GM18873 (cell line): ENCODE data around the gene MAP2K6.

Experiments
- ATAC-seq: cut with Tn5 transposase; IDR thresholded peaks from one replicate; pipeline ENCODE4 v1.9.1; 2021; ENCODE audit warnings: mild to moderate bottlenecking, moderate library complexity, moderate number of reproducible peaks; ENCODE audit not compliant: unreplicated experiment, low FRiP score

The MAP2K6 gene

GRCh38 chr17:69597898-69598692, 183.6 kb downstream of the MAP2K6 start:
- no peak for ATAC-seq

- ATAC-seq = no peak
Observed at GRCh38 chr17:69602972-69603371, 188.5 kb downstream of the MAP2K6 start.
